Ectodermal cell (in vitro differentiated cells): ENCODE data around the gene SSUH2.

ENCODE experiments used
- H3K27ac ChIP-seq: 2 replicates; pipeline ENCODE4 v1.7.0; 2013; ENCODE audit warnings: mild to moderate bottlenecking, low read depth, low read length; ENCODE audit not compliant: insufficient read depth, poor library complexity, severe bottlenecking
- H3K27me3 ChIP-seq: 2 replicates; pipeline ENCODE4 v1.7.0; 2013; ENCODE audit warnings: mild to moderate bottlenecking, low read length; ENCODE audit not compliant: insufficient read depth, control insufficient read depth, poor library complexity, severe bottlenecking
- H3K36me3 ChIP-seq: one replicate; pipeline ENCODE4 v1.7.0; 2013; ENCODE audit warnings: low read length; ENCODE audit not compliant: control insufficient read depth, insufficient read depth
- H3K4me1 ChIP-seq: one replicate; pipeline ENCODE4 v1.7.0; 2013; ENCODE audit warnings: low read length; ENCODE audit not compliant: control insufficient read depth, insufficient read depth
- H3K4me3 ChIP-seq: 2 replicates; pipeline ENCODE4 v1.7.0; 2013; ENCODE audit warnings: low read depth, low read length, control low read depth; ENCODE audit not compliant: insufficient read depth
- H3K9me3 ChIP-seq: 2 replicates; pipeline ENCODE4 v1.7.0; 2013; ENCODE audit warnings: mild to moderate bottlenecking, low read length, moderate library complexity; ENCODE audit not compliant: control insufficient read depth
- WGBS, 2 experiments: methylation state at CpG; one replicate each; pipeline ENCODE4 v1.1.7; 2013; ENCODE audit warnings: missing lambda C conversion rate in 2 of 2; 5-methylcytosine and 5-hydroxymethylcytosine counted together

SSUH2 gene

DNA sequence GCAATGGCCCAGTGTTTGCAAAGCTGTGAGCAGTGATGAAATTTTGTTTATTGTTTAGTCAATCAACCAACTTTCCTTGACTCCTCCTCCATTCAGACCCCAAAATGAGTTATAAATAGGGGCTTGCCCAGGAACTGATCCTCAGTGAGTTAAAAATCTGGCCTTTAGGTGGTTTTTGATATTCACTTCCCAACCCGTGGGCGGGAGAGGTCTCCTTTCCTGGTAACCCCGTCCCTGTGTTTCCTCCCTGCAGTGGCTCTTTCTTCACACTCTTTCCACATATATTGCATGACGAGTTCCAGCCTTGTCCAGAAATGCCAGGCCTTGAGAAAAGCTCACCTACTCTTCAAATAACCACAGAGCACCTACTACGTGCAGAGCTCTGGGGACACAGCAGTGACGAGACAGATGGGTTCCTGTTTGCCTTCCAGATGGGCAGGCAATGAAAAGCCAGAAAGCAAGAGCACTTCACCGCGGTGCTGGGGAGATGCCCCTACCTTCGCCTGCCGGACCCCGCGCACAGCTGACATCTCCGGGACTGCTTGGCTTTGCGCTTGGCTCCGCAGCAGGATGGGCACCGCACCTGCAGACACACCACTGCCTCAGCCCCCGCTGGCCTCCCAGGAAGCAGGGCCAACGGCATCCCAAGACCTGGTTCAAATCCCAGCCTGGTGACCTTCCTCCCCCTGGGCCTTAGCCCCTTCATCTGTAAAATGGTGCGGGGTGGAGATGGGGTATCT is 17.2 kb downstream of the SSUH2 start:
- Histone ChIP-seq H3K9me3 (no peaks in the 10 kb centered on the region), H3K27ac (no peak overlapping the region), H3K36me3 (no peaks in the 10 kb centered on the region), H3K27me3 (no peaks in the 10 kb centered on the region), H3K4me1 (peaks cover 28% of the 10 kb centered on the region), H3K4me3 (no peak overlapping the region)
- WGBS, 2 experiments = 89 to 90% methylated on average over 19 of the region's 19 CpGs

DNA sequence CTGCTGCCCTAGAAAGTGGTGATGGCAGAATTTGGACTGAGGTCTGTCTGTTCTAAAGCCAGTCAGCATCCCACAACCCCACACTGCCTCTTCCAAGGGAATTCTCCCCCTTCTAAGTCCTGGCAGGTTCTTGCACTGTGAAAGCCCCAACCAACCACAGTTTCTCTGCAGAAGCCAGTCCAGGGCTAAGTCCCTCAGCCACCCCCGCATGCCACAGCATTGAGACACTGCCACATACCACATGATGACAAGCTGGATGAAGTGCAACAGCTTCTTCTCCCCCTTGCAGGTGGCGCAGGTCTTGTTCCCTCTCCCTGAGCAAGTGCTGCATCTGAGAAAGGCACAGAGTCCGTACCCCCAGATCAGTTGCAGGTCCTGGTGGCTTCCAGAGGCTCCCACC is 18.6 kb downstream of the SSUH2 start:
- no peaks in the 10 kb centered on the region for H3K9me3 ChIP-seq
- H3K27me3 ChIP-seq = no peaks in the 10 kb centered on the region
- no peak overlapping the region for H3K27ac ChIP-seq
- H3K36me3 ChIP-seq = no peaks in the 10 kb centered on the region
- WGBS, 2 experiments = 93 to 95% methylated on average over 3 of the region's 3 CpGs
- H3K4me3 ChIP-seq = no peak overlapping the region
- peaks cover 24% of the 10 kb centered on the region for H3K4me1 ChIP-seq

DNA sequence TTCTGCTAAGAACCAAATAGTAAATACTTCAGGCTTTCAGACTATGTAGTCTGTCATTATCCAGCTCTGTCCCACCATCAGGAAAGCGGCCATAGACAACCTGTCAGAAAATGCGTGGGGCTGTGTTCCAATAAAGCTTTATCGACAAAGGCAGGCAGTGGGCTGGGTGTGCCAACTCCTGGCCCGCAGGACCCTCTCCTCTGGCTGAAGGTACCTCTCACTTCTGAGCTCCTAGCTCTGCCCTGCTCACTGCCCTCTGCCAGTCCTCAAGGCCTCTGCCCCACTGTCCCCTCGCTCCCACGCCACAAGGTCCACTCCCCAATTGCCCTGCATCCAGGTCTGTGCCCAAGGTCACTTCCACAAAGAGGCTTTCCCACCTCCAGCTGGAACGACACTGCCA is 20.0 kb downstream of the SSUH2 start:
- Histone ChIP-seq H3K36me3 (no peaks in the 10 kb centered on the region), H3K27me3 (no peaks in the 10 kb centered on the region), H3K27ac (no peak overlapping the region), H3K9me3 (no peaks in the 10 kb centered on the region), H3K4me1 (peaks cover 24% of the 10 kb centered on the region), H3K4me3 (no peak overlapping the region)
- 91 to 94% methylated on average over 7 of the region's 7 CpGs for WGBS, 2 experiments

DNA sequence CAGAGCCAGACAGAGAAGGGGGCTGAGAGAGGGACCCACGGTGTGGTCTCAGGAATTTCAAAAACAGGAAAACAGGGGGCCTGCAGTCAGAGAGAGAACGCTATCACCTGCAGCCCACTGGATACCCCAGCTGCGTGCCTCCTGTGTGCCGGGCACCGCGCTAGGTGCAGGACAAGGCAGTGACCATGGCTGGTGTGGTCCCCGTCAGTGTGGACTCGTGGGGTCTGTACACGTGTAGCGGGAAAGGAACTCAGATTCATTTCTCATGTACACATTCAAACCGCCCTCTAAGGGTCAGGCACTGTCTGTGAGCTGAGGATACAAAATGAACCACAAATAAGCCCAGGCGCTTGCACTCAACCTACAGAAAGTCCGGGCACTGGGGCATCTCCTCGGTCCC is 20.9 kb downstream of the SSUH2 start:
- no peaks in the 10 kb centered on the region for H3K27me3 ChIP-seq
- H3K36me3 ChIP-seq = no peaks in the 10 kb centered on the region
- H3K9me3 ChIP-seq = no peaks in the 10 kb centered on the region
- H3K4me1 ChIP-seq = peaks cover 24% of the 10 kb centered on the region
- H3K27ac ChIP-seq = no peak overlapping the region
- 92 to 94% methylated on average over 14 of the region's 14 CpGs for WGBS, 2 experiments
- no peak overlapping the region for H3K4me3 ChIP-seq

DNA sequence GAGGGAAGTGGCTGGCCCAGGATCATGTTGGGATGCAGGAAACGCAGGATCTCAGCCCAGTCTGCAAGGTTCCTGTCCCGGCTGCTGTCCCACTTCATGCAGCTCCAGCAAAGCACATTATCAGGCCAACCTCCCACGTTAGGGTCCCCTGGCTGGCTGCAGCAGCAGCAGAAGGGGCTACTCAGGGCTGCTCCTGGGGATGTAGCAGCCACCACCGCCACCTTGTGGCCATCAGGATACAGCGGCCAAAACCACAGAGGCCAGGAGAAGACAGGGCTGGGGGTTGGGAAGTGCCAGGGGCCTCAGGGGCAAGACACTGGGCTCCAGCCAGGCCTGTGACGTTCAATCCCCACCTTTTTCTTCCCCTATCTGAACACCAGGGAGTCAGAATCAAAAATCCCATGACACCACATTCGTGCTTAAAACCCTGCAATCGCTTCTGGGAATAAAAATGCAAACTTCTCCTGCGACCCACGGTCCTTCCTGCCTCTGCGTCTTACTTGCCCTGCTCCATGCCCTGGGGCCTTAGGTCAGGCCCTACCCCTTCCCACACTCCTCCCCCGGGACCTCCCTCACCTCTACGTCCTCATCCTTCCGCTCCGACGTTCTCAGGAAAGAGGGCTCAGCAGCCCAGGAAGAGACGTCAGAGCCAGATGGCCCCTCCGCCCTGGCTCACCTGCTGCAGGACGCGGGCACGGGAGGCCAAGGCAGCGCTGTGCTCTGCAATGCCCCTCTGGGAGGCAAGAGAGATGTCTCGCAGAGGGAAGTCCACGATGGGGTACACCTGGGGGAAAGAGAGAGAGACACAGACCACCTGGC is 21.5 kb downstream of the SSUH2 start:
- no peaks in the 10 kb centered on the region for H3K27me3 ChIP-seq
- H3K4me1 ChIP-seq = peaks cover 24% of the 10 kb centered on the region
- 54 to 55% methylated on average over 24 of the region's 24 CpGs for WGBS, 2 experiments
- H3K36me3 ChIP-seq = no peaks in the 10 kb centered on the region
- no peak overlapping the region for H3K4me3 ChIP-seq
- H3K9me3 ChIP-seq = no peaks in the 10 kb centered on the region
- H3K27ac ChIP-seq = no peak overlapping the region

DNA sequence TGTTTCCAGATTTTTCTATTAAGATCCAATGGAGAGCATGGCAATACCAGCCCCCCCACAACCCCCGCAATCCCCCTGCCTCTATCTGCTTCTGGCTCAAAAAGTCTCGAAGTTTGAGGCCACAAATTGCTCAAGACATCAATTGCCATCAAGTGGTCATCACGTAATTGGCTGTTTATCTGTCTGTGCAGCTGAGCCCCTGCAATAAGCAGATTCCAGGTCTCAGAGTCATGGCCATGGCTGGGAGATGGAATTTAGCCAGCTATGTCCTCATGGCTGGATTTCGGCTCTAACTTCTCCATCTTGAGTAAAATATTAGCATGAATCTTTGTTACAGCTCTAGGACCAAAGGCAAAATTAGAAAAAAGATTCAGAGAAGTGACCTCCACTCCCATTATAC is 22.7 kb downstream of the SSUH2 start:
- Histone ChIP-seq H3K27ac (no peak overlapping the region), H3K27me3 (no peaks in the 10 kb centered on the region), H3K4me3 (no peak overlapping the region), H3K36me3 (no peaks in the 10 kb centered on the region), H3K4me1 (peaks cover 24% of the 10 kb centered on the region), H3K9me3 (no peaks in the 10 kb centered on the region)
- WGBS, 2 experiments = 95 to 96% methylated on average over 4 of the region's 4 CpGs

DNA sequence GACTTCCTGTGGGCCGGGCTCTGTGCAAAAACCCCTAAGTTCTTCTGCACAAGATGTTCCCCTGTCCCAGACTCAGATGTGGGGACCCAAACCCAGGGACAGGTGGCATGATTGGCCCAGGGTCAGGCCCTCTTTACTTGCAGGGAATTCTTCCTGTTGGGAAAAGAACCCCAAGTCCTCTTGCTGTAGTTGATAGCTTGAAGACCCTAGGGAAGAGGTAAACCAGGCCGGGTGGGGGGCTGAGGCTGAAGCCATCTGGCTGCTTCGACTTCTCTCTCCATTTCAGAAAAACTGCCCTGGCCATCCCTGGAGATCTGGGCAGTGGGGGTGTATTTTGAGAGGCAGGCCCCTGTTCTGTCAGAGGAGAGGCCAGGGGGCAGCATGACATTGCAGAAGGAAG is 23.5 kb downstream of the SSUH2 start:
- H3K9me3 ChIP-seq = no peaks in the 10 kb centered on the region
- 91 to 92% methylated on average over 3 of the region's 3 CpGs for WGBS, 2 experiments
- no peaks in the 10 kb centered on the region for H3K27me3 ChIP-seq
- no peaks in the 10 kb centered on the region for H3K36me3 ChIP-seq
- no peak overlapping the region for H3K4me3 ChIP-seq
- no peak overlapping the region for H3K27ac ChIP-seq
- peaks cover 24% of the 10 kb centered on the region for H3K4me1 ChIP-seq

DNA sequence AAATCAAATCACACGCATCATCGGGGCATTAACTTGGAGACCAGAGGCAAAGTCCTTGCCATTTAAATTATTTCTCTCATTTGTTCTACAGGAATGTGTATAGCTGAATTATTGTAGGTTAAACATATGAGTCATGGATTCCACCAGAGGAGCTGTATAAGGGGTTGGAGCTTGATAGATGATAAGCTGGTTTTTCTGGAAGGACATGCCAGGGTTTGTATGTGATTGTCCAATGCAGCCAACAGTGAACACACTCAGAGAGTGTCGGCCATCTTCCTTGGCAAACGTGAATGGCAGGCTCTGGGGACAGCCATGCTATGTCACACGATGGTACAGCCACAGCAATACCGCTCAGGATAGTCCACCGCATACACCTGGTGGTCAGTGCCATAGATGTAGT is 25.1 kb downstream of the SSUH2 start:
- Histone ChIP-seq H3K9me3 (no peaks in the 10 kb centered on the region), H3K4me3 (no peak overlapping the region), H3K4me1 (peaks cover 11% of the 10 kb centered on the region), H3K27me3 (no peaks in the 10 kb centered on the region), H3K27ac (no peak overlapping the region), H3K36me3 (no peaks in the 10 kb centered on the region)
- WGBS, 2 experiments = 95% methylated on average over 7 of the region's 7 CpGs

DNA sequence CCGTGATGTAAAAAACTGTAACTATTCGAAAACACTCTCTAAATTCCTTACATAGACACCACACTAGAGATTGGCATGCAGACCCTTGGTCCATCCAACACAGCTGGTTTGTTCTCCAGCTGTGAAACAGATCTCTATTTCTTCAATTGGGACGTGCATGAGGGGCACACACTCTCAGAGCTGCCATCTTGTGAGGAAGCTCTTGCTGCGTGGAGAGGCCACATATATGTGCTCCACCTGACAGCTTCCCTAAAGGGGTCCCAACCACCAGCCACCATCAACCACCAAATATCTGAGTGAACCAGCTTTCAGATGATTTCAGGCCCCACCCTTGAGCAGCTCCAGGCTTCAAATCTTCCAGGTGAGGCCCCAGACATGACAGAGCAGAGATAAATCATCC is 25.6 kb downstream of the SSUH2 start:
- Histone ChIP-seq H3K9me3 (no peaks in the 10 kb centered on the region), H3K27me3 (no peaks in the 10 kb centered on the region), H3K36me3 (no peaks in the 10 kb centered on the region), H3K27ac (no peak overlapping the region), H3K4me3 (no peak overlapping the region), H3K4me1 (peaks cover 11% of the 10 kb centered on the region)
- WGBS, 2 experiments = 92 to 95% methylated on average over 4 of the region's 4 CpGs

DNA sequence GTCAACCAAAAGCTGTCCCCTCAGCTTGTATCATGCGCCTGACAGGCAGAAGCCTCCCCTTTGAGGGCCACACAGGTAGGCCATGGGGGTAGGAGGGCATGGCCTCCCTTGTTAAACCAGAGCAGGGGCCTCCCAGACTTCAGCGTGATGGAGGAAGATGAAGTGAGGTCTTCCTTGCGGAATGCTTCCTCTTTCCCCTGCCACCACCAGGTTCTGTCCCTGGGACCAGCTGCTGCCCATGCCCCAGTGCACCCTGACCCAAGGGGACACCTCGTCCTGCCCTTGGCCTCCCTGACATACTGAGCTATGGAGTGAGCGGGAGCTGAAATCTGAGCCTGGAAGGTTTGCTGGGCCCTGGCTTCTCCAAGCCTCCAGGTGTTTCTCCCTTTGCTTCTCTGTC is 26.7 kb downstream of the SSUH2 start:
- H3K27ac ChIP-seq = no peak overlapping the region

More for the DNA sequence above, 26.7 kb downstream of the SSUH2 start:
- no peak overlapping the region for H3K4me3 ChIP-seq
- H3K4me1 ChIP-seq = peaks cover 6% of the 10 kb centered on the region
- H3K9me3 ChIP-seq = no peaks in the 10 kb centered on the region
- no peaks in the 10 kb centered on the region for H3K27me3 ChIP-seq
- no peaks in the 10 kb centered on the region for H3K36me3 ChIP-seq
- WGBS, 2 experiments = 92 to 95% methylated on average over 5 of the region's 5 CpGs
